Tibial nerve (tissue), 3 donors: ENCODE data around the gene BDKRB2.

Experiments used
- CTCF ChIP-seq, 5 experiments: fragments of 200-600 bp in 3 of 5; fragments of 450-650 bp in 2 of 5; sonication (generic) in 3 of 5; IDR thresholded peaks; one replicate each; pipeline ENCODE4 v1.5.1; 2016 to 2019; ENCODE audit warnings: antibody characterized with exemption in 5 of 5, mild to moderate bottlenecking in 3 of 5, moderate library complexity in 2 of 5
- POLR2A ChIP-seq, 2 donors: fragments of 450-650 bp; IDR thresholded peaks; one replicate each; pipeline ENCODE4 v1.6.1; 2017; ENCODE audit warnings: antibody characterized with exemption in 2 of 2, mild to moderate bottlenecking in 2 of 2, moderate library complexity in 2 of 2

GRCh38 chr14:96166461-96167223, 38.0 kb upstream of the BDKRB2 start:
- TF ChIP-seq CTCF (IDR thresholded peaks at IDR 0.05) (no peak), POLR2A (IDR thresholded peaks at IDR 0.05) (no peak)
